Fibroblast of pulmonary artery (primary cell): ENCODE measurements around the gene PTPRU.
"Not testable (repeated sequence)": the region's sequence is repeated elsewhere in the genome, so short reads cannot be mapped to it uniquely, and the experiment has no call there.

ENCODE experiments used
- DNase-seq: peaks from one replicate; pipeline ENCODE4 v3.0.0-alpha.2; 2010; ENCODE audit warnings: low read depth
- H3K4me3 ChIP-seq: replicated peaks from 2 replicates; pipeline ENCODE4 v1.5.1; 2011; ENCODE audit warnings: low read depth, mild to moderate bottlenecking, control low read depth, low read length, moderate library complexity
- CTCF ChIP-seq: IDR thresholded peaks from 2 replicates; pipeline ENCODE4 v1.5.1; 2011; ENCODE audit warnings: mild to moderate bottlenecking, control low read depth, low read length, inconsistent platforms; ENCODE audit errors: missing control alignments

PTPRU gene

GRCh38 chr1:29227511-29227910, 8.8 kb upstream of the PTPRU start:
- TF ChIP-seq CTCF: no peak
- DNase-seq: no peak
- no peak overlapping the region for H3K4me3 ChIP-seq

- DNase-seq: no peak
- H3K4me3 ChIP-seq: peak overlapping the region; percentile 96
- TF ChIP-seq CTCF: no peak
These were observed 6.1 kb upstream of the PTPRU start for GRCh38 chr1:29230204-29230552.

GRCh38 chr1:29230553-29231378, 5.6 kb upstream of the PTPRU start, which contains the start of gene MECR:
TSS of gene MECR (minus strand) at chr1:29230934. CDS start at chr1:29230906, 28 bp downstream.
- DNase-seq: peak; percentile 93
- peak within 1 kb of the TSS; percentile 96 for H3K4me3 ChIP-seq
- TF ChIP-seq CTCF: no peak

GRCh38 chr1:29232387-29232786, 3.9 kb upstream of the PTPRU start:
- no peak for TF ChIP-seq CTCF
- H3K4me3 ChIP-seq: no peak overlapping the region
- DNase-seq: no peak

GRCh38 chr1:29233693-29234092, 2.6 kb upstream of the PTPRU start:
- no peak overlapping the region for H3K4me3 ChIP-seq
- no peak for TF ChIP-seq CTCF
- DNase-seq: no peak

- no peak for TF ChIP-seq CTCF
- DNase-seq: no peak
- H3K4me3 ChIP-seq: no peak overlapping the region
These were observed 1.9 kb upstream of the PTPRU start for GRCh38 chr1:29234471-29234870.

GRCh38 chr1:29234881-29235280, 1.4 kb upstream of the PTPRU start:
- not testable (repeated sequence) for DNase-seq, H3K4me3 ChIP-seq
